Kasumi-1 (cell line): ENCODE measurements around the gene KRT3.
"Not testable (repeated sequence)": the region's sequence is repeated elsewhere in the genome, so short reads cannot be mapped to it uniquely, and the experiment has no call there.

Experiments used
- DNase-seq, 2 experiments: peaks; one replicate each; lab custom pipeline; 2025; lab: John Stamatoyannopoulos, UW

The KRT3 gene

DNA sequence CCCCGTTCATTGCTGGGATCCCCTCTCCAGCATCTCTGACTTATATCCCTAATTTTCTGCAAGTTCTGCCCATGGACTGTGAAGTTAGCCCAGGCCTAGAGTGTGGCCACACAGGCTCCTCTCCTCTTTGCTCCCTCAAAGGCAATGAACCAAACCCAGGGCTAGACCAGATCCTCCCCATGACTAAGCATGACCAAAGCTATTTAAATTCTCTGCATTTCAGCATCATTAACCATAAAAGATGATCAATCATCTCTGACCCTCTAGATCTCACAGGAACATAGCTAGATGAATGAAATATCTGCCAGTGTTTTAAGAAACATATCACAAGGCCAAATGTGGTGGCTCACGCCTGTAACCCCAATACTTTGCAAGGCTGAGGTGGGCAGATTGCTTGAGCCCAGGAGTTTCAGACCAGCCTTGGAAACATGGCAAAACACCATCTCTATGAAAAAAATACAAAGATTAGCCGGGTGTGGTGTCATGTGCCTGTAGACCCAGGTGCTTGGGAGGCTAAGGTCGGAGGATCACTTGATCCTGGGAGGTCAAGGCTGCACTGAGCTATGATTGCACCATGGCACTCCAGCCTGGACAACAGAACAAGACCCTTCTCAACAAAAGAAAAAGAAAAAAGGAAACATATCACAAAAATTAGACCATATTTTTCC, 2.2 kb upstream of the KRT3 start:
- no peak for DNase-seq

DNA sequence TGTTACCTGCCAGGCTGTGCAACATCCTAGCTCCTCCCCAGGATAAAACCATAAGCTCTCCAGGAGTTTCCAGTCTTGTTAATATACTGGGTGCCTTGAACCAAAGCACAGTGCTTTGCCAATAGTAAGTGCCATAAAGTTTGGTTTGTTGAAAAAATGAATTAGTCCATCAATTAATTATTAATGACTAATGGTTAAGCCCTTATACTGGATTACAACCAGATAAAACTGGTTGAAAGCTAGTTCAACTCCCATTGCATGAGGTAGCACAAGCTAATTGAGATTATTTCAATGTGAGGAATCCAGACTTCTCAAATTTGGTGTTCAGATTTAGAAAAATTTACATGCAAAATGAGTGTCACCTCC, 1.6 kb upstream of the KRT3 start:
- no peak for DNase-seq

DNA sequence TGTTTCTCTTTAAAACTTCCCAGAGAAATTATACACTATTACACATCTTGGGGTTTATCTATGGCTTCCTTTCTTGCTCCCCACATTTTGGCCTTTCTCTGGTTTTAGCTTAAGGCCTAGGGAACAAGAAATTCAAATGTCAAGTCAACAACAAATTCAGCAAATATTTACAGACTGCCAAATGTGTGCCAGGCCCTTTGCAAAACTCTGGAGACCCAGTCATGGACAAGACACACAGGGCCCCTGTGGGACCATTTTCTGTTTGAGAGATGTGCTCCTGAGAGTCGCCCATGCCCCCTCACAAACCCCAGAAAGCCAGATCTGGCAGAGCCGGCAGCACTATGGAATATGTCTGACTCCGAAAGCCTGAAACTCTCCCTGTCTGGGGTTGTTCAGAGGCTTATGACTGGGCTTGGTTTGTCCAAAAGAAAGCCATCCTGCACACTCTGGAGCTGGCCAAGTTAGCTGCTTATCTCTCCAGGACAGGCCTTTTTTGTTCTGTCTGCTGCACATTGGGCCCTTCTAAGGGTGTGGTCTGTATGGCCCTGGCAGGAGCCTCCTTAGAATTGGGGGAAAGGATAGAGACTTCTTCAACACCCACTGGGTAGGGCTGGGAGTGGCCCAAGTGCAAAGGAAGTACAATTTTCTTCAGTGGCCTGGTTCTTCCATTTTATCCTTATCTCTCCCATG, 1.1 kb upstream of the KRT3 start:
- DNase-seq: no peak

DNA sequence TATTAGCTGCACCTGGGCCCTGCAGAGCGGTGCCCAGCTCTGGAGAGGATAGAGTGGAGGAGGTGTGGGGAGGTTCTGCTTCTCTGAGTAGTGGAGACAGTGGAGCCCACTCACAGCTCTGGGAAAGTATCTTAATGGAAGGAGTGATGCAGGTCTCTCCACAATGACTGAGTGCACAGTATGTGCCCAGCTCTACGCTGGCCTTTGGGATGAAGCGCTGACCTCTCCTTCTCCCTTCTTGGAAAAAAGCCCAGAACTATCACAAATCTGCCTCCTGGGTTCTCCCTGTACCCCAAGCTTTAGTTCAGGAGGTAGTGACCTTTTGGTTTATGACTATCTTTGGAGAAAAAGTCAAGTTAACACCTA, 495 bp upstream of the KRT3 start:
- DNase-seq: no peak

DNA sequence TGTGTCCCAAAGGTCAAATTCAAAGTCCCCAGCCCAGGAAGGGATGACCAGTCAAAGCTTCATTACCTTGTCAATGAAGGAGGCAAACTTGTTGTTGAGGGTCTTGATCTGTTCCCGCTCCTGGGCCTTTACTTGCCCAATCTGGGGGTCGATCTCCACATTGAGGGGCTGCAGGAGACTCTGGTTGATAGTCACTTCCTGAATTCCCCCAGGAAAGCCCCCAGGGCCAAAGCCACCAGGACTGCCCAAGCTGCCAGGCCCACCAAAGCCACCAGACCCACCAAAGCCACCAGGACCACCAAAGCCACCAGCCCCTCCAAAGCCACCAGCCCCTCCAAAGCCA, 614 bp downstream of the KRT3 start:
- DNase-seq: not testable (repeated sequence)

DNA sequence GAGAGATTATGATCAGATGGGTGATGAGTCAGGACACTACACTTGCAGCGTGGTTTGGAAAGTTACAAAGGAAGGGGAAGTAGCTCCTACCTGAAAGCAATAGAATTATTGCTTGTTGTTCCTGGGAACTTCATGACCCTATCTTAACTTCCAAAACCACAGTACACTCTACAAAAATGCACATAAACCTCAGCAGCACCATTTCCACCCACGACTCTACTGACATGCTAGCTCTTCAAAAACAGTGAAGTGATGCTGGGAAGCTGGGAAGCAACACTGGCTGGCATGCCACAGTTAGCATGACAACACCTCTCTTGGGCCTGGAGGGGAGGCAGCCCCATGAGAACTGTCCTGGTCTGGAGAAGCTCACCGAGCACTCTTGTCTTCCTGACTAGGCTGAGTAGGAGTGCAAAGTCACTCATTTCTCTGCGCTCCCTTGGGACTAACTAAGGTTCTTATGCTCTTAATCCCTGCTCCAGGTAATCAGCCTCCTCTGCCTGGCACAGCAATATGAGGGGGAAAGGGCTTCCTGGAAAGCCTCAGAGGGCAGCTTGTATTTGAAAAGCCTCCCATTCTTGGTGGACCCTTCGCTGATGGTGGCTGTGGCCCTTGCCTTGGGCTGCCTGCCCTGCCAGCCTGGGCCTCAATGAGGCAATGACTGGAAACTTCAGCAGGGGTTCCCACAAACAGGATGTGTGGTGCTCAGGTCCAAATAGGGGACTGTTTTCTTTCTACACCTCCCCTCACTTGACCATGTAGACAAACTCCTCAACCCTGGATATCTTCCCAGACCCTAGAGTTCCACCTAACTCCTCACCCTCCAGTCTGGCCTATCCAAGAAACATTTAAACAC, 1.2 kb downstream of the KRT3 start:
- no peak for DNase-seq

DNA sequence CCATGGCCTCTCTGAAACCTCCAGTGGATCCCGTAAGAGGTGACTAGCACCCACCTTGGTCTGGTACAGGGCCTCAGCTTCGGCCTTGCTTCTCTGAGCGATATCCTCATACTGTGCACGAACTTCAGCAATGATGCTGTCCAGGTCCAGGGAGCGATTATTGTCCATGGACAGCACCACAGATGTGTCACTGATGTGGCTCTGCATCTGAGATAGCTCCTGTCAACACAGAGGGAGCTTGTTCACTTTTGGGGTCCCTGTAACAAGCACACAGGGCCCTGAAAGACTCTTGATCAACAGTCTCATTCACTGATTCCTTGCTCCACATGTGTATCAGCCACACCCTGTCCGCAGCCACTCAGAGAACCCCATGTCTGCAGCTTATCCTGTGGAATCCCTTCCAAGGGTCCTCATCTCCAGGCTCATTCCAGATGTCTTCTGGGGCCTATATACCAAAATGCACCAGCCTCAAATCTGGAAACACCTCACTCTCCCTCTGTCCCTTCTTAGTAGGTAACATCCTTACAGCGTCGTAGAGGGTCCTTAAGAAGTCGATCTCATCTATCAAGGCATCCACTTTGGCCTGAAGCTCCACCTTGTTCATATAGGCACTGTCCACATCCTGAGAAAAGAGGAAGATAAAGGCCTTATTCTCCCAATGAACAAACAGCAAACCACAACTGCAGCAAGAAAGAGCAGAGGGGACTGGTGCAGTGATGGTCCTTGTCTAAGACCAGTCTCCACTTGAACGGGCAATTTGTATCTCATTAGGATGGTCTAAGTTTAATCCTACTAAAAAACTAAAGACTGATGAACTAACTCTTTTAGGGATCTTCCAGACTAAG, 3.5 kb downstream of the KRT3 start:
- DNase-seq: no peak

DNA sequence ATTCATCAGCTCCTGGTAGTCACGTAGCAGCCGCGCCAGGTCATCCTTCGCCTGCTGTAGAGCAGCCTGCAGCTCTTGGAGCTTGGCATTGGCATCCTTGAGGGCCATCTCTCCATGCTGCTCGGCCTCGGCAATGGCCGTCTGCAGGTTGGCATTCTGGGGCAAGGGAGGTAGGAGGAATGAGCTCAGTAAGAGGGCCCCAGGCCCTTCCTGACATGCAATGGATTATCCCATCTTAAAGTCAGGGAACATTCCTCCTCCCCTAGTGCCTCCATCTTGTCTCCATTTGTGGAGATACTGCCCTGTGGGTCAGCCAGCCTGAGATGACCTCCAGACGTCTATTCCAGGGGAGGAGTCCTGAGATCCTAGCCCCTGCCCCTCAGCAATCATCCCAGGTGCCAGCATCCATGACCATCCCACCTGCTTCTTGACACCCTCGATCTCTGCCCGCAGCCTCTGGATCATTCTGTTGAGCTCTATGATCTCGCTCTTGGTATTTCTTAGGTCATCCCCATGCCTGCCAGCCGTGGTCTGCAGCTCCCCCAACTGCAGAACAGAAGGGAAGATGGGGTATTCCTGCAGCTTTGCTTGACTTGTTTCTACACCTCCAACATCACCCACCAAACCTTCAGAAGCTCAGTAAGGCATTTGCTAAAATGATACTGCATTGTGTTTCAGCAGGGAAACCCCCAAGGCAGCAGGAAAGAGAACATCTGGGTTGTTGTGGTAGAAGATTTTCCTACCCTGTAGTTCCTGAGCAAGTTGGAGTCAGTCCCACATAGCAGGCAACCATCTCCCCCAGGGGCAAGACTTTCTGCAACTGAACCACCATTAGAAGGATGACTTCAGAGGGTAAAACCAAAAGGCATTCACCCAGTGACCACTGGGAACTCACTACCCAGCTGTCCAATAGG, 4.4 kb downstream of the KRT3 start:
- no peak for DNase-seq

DNA sequence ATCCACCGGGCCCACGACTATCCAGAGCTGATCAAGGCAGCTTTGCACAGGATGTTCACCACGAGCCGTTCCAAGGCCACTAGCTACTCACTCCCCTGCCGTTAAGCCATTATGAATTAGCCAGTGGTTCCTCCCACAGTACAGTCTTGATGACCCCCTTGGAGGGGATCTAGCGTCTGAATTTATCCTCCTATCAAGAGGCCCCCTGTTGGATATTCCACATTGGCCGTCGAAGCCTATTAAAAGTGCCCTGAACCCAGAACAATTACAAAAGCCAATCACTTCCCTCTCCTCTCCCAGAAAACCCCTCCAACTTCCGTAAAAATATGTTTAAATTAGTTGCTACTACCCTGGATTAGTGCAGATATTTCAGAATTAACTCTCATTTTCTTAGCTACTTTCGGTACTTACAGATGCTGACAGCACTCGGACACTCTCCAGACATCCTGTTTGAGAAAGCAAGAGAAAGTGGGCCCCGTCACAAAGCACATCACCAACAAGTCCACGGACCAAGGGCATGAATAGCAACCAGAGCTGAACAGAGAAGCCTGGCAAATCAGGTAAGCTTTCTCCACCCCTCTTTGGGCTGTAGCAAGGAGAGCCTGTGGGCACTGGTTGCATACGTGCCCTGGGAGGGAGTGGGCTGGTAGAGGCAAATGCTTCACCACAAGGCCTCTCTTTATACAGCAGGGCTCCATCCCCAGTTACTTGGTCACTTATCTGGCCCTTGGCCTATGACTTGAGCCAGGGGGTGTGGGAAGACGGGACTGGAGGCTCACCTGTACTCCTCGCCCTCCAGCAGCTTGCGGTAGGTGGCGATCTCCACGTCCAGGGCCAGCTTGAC, 5.3 kb downstream of the KRT3 start:
- DNase-seq: no peak

DNA sequence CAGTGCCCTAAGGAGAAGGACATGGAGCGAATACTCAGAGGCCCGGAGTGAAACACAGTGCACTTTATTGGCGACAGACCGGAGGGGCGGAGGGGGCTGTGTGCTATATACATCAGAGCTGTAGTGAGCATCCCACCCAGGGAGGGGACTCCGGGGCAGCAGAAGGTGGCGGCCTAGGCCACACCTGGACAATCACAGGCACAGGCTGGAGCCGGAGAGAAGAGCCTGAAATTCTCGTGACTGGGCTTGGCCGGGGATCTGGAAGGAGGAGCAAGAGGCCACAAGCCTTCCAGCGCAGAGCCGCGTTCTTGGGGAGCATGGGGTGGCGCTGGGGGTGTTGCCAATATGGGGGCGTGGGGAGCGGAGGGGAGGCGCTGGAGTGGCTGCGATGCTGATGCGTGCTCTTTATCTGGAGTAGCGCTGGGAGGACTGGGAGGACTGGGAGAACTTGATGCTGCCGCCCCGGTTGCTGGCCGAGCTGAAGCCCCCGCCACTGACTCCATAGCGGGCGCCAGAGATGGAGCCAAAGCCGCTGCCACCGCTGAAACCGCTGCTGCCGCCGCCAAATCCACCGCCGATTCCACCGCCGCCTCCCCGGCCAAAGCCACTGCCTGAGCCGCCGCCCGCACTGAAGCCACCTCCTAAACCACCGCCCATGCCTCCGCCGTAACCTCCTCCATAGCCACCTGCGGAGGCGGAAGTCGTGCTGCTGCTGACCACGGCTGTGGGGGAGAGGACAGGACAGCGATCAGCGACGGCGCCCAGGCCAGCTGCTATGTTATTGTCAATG, 6.1 kb downstream of the KRT3 start:
- DNase-seq: no peak

DNA sequence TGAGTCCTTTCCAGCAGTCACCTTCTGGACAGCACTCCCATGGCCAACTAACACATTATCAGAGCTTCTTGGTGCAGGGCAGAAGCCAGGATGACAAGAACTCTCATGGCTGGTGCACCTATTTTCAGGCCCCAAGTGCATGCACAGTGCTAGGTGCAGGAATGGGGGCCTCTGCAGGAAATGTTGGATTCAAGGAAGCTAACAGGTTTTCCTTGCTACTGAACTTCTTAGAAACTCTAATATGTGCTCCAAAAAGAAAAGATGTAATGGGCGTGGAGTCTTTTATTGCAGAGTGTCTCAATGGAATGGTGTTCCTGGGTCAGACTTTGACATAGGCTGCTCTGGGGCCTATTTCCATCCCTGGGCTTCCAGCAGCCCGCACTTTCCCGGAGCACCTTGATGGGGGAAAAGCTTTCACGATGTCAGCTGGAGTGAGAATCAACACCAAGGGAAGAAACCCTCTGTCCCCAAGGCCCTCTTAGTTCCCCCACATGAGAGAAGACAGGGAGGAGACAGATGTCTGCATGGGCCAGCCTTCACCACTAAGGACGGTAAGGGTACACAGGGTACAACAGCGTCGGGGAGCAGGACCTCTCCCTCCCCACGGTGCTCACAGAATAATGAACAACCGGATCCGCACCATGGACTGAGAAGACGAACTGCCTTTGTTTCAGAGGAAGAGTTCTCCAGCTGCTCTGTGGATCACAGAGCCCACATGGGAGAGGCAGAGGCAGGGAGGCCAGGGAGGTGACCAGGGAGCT, 6.9 kb downstream of the KRT3 start:
- no peak for DNase-seq

DNA sequence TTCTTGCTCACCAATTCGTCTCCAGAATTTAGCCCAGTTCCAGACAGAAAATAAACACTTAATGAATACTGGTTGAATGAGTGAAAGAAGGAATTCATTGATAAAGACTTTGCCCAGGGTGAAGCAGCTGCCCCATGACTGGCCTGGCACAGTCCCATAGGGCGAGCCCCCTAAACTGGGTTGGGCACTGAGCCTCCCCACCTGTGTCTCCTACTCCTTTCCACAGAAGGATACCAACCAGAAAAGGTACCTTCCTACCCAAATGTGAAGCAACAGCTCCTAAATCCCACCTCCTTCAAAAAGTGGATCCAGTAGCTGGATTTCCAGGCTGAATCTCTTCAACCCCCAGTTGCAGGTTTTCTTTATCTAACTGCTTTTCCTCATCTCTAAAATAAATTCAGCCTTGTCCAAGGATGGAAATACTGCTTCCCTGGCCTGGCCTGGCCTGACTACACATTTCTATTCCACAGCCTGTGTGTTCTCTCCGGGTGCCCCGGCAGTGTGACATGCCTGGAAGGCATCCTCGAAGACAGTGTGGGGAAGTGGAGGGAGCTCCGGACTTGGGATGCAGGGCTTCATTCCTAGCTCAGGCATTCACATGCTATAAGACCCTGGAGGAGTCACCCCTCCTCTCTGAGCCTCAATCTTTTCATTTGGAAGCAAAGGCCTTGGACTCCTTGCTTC, 7.6 kb downstream of the KRT3 start:
- no peak for DNase-seq

DNA sequence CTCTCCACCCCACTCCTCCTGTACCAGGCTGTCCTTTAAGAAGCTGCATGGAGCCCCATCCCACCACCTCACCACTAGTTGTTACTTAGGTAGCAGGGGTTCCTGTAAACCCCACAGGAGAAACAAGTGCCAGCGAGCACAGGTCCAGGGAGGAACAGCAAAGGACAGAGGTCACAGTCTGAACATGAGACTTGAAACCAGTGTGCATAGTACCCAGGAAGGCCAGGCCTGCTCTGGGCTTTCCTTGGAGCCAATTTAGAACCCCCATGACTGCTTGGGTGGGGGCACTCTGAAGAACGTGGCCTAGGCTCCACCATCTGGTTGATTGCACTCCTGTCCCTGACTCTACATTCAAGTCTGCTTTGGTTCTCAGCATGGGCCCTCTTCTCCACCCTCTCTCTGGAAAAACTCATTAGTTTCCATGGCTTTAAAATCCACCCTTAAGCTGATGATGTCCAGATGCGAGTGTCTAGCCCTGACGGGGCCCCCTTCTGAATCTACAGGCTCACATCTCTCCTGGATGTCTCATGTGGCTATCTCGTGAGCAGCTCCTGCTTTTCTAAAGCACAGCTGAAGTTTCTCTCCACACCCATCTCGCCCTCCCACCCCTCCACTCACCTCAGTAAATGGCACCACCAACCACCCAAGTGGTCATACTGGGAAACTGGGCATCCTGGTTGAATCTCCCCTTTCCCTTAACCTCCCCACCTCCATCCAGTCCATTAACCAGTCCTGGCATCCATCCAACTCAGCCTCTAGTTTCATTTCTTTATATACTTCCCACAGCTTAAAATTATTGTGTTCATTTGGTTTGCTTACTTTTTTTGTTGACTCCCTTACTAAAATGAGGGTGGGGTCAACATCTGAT, 8.4 kb downstream of the KRT3 start:
- no peak for DNase-seq

DNA sequence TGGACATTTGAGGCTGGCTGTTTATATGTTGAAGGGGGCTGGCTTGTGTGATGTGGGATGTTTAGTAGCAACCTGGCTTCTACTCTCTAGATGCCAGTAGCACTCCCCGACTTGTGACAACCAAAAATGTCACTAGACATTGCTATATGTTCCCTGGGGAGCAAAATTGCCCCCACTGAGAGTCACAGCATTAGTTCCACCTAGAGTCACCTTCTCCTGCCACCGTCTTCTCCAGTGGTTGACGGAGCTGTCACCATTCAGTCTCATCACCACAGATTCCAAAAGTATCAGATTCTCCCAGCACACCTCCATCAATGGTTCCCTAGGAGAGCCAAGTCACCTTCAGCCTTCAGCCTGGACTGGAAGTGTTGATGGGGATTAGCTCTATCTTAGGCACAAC, 11.0 kb downstream of the KRT3 start:
- no peak for DNase-seq

DNA sequence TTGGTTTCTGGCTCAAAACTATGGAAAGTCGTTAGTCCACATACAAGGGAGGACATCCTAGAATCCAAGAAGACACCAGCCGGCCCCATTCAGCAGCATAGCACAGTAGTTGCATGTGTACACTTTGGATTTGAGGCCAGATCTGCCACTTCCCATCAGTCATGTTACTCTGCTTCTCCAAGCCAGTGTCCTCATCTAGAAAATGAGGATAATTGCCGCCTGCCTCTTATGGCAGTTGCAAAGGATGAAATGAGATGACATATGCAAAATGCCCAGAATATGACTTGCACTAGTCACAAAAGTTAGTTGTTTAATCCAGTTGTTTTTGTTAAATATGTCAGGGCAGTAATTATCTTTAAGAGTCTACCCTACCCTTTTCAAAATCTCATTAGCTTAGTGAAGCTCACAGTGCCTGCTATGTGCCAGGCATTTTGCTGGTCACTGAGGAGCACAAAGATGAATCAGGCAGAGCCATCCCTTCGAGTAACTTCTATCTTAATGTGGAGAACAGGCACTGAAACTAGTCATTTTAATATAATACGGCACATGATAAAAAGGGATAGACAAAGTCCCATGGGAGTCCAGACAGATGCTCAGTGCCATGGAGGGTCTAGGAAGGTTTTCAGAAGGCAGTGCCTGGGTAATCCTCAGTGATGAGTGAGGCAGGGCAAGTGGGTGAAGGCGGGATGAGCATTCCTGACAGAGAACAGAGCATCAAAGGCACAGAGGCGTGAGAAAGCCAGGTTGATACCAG, 12.2 kb downstream of the KRT3 start:
- no peak for DNase-seq

DNA sequence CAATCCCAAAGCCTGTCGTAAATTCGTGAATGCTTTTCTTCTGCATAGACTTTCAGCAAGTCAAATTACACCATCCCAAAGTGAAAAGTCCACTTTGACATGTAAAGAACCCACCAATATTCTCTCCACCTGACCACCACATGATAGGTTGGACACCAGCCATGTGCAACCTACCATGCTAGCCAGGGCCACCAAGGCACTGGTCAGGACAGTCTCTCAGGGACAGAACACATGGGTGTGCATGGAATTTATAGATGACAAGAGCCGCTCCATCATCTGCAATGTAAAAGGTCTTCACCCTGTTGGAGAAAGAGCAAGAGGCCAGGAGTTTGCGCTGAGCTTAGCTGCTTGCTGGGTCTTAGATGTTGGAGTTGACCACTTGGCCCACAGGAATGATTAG, 13.4 kb downstream of the KRT3 start:
- DNase-seq: no peak
